Measurements from ENCODE around the gene ZNF121. TPM values are rescaled to one million over a fixed set of nuclear protein-coding genes. Genes with fewer than 3 reads are reported as not detected.
"Not testable (repeated sequence)": the region's sequence is repeated elsewhere in the genome, so short reads cannot be mapped to it uniquely, and the experiment has no call there.

Gene ZNF121
- total RNA-seq, 1 donor from 2014 or later: 26.6 TPM

GRCh38 chr19:9586764-9587163 lies 2.5 kb upstream of the ZNF121 start:
- Histone ChIP-seq H3K9ac (ENCODE audit: low read depth in 1 of 3, low read length in 3 of 3) (no peak overlapping the region), H3K4me3 (ENCODE audit: low read length in 3 of 3) (no peak overlapping the region), H3K4me1 (ENCODE audit: control insufficient read depth in 3 of 3, insufficient read depth in 3 of 3, low read length in 3 of 3) (peaks cover 0 to 7% (median 4%) of the 10 kb centered on the region in 3 donors), H3K9me3 (ENCODE audit: control insufficient read depth in 3 of 3, low read length in 3 of 3) (no peaks in the 10 kb centered on the region), H3K27me3 (ENCODE audit: control insufficient read depth in 3 of 3, insufficient read depth in 3 of 3, low read length in 3 of 3) (peaks cover 0 to 6% (median 3%) of the 10 kb centered on the region in 3 donors), H3K27ac (ENCODE audit: low read depth, low read length) (no peak overlapping the region), H3K36me3 (ENCODE audit: control insufficient read depth in 3 of 3, insufficient read depth in 3 of 3, low read length in 3 of 3) (peaks cover 1 to 3% (median 2%) of the 10 kb centered on the region in 3 donors)

- not testable (repeated sequence) for H3K27me3 ChIP-seq (ENCODE audit: control insufficient read depth in 3 of 3, insufficient read depth in 3 of 3, low read length in 3 of 3); H3K9me3 ChIP-seq (ENCODE audit: control insufficient read depth in 3 of 3, low read length in 3 of 3); H3K4me1 ChIP-seq (ENCODE audit: control insufficient read depth in 3 of 3, insufficient read depth in 3 of 3, low read length in 3 of 3); H3K9ac ChIP-seq (ENCODE audit: low read depth in 1 of 3, low read length in 3 of 3); H3K4me3 ChIP-seq (ENCODE audit: low read length in 3 of 3); H3K27ac ChIP-seq (ENCODE audit: low read depth, low read length)
- H3K36me3 ChIP-seq (ENCODE audit: control insufficient read depth in 3 of 3, insufficient read depth in 3 of 3, low read length in 3 of 3): peaks cover 7 to 15% (median 10%) of the 10 kb centered on the region in 3 donors
Measured at GRCh38 chr19:9582081-9582725, 2.1 kb downstream of the ZNF121 start.

- H3K27ac ChIP-seq (ENCODE audit: low read depth, low read length): no peak overlapping the region
- H3K4me3 ChIP-seq (ENCODE audit: low read length in 3 of 3): no peak overlapping the region
- H3K27me3 ChIP-seq (ENCODE audit: control insufficient read depth in 3 of 3, insufficient read depth in 3 of 3, low read length in 3 of 3): no peaks in the 10 kb centered on the region
- peaks cover 0 to 7% (median 4%) of the 10 kb centered on the region in 3 donors for H3K4me1 ChIP-seq (ENCODE audit: control insufficient read depth in 3 of 3, insufficient read depth in 3 of 3, low read length in 3 of 3)
- H3K36me3 ChIP-seq (ENCODE audit: control insufficient read depth in 3 of 3, insufficient read depth in 3 of 3, low read length in 3 of 3): peaks cover 7 to 15% (median 10%) of the 10 kb centered on the region in 3 donors
- H3K9ac ChIP-seq (ENCODE audit: low read depth in 1 of 3, low read length in 3 of 3): no peak overlapping the region
- H3K9me3 ChIP-seq (ENCODE audit: control insufficient read depth in 3 of 3, low read length in 3 of 3): peaks cover 0 to 8% (median 0%) of the 10 kb centered on the region in 3 donors
Measured at GRCh38 chr19:9580728-9581127, 3.6 kb downstream of the ZNF121 start.

GRCh38 chr19:9570255-9570654 lies 14.0 kb downstream of the ZNF121 start:
- no peak overlapping the region for H3K27ac ChIP-seq (ENCODE audit: low read depth, low read length)
- H3K9me3 ChIP-seq (ENCODE audit: control insufficient read depth in 3 of 3, low read length in 3 of 3): peaks cover 28 to 61% (median 37%) of the 10 kb centered on the region in 3 donors
- H3K27me3 ChIP-seq (ENCODE audit: control insufficient read depth in 3 of 3, insufficient read depth in 3 of 3, low read length in 3 of 3): no peaks in the 10 kb centered on the region
- no peak overlapping the region for H3K4me3 ChIP-seq (ENCODE audit: low read length in 3 of 3)
- peaks cover 35 to 48% (median 45%) of the 10 kb centered on the region in 3 donors for H3K36me3 ChIP-seq (ENCODE audit: control insufficient read depth in 3 of 3, insufficient read depth in 3 of 3, low read length in 3 of 3)
- H3K4me1 ChIP-seq (ENCODE audit: control insufficient read depth in 3 of 3, insufficient read depth in 3 of 3, low read length in 3 of 3): no peaks in the 10 kb centered on the region
- no peak overlapping the region for H3K9ac ChIP-seq (ENCODE audit: low read depth in 1 of 3, low read length in 3 of 3)

- Histone ChIP-seq H3K27me3 (ENCODE audit: control insufficient read depth in 3 of 3, insufficient read depth in 3 of 3, low read length in 3 of 3) (no peaks in the 10 kb centered on the region), H3K27ac (ENCODE audit: low read depth, low read length) (no peak overlapping the region), H3K4me1 (ENCODE audit: control insufficient read depth in 3 of 3, insufficient read depth in 3 of 3, low read length in 3 of 3) (no peaks in the 10 kb centered on the region), H3K9me3 (ENCODE audit: control insufficient read depth in 3 of 3, low read length in 3 of 3) (peaks cover 27 to 66% (median 39%) of the 10 kb centered on the region in 3 donors), H3K4me3 (ENCODE audit: low read length in 3 of 3) (peak overlapping the region in 1 of 3 donors; percentile 48), H3K36me3 (ENCODE audit: control insufficient read depth in 3 of 3, insufficient read depth in 3 of 3, low read length in 3 of 3) (peaks cover 48 to 70% (median 63%) of the 10 kb centered on the region in 3 donors), H3K9ac (ENCODE audit: low read depth in 1 of 3, low read length in 3 of 3) (no peak overlapping the region)
Measured at GRCh38 chr19:9566729-9567128, 17.6 kb downstream of the ZNF121 start.

- Histone ChIP-seq H3K27me3 (ENCODE audit: control insufficient read depth in 3 of 3, insufficient read depth in 3 of 3, low read length in 3 of 3) (no peaks in the 10 kb centered on the region), H3K9me3 (ENCODE audit: control insufficient read depth in 3 of 3, low read length in 3 of 3) (peaks cover 26 to 60% (median 43%) of the 10 kb centered on the region in 3 donors), H3K9ac (ENCODE audit: low read depth in 1 of 3, low read length in 3 of 3) (no peak overlapping the region), H3K4me1 (ENCODE audit: control insufficient read depth in 3 of 3, insufficient read depth in 3 of 3, low read length in 3 of 3) (no peaks in the 10 kb centered on the region), H3K27ac (ENCODE audit: low read depth, low read length) (no peak overlapping the region), H3K36me3 (ENCODE audit: control insufficient read depth in 3 of 3, insufficient read depth in 3 of 3, low read length in 3 of 3) (peaks cover 48 to 77% (median 64%) of the 10 kb centered on the region in 3 donors), H3K4me3 (ENCODE audit: low read length in 3 of 3) (peak overlapping the region in 1 of 3 donors; percentile 48)
Measured at GRCh38 chr19:9565900-9566705, 18.2 kb downstream of the ZNF121 start.

GRCh38 chr19:9552536-9553274 lies 31.6 kb downstream of the ZNF121 start:
- Histone ChIP-seq H3K27ac (ENCODE audit: low read depth, low read length) (no peak overlapping the region), H3K9me3 (ENCODE audit: control insufficient read depth in 3 of 3, low read length in 3 of 3) (peaks cover 0 to 4% (median 4%) of the 10 kb centered on the region in 3 donors), H3K36me3 (ENCODE audit: control insufficient read depth in 3 of 3, insufficient read depth in 3 of 3, low read length in 3 of 3) (no peaks in the 10 kb centered on the region), H3K27me3 (ENCODE audit: control insufficient read depth in 3 of 3, insufficient read depth in 3 of 3, low read length in 3 of 3) (no peaks in the 10 kb centered on the region), H3K4me3 (ENCODE audit: low read length in 3 of 3) (no peak overlapping the region), H3K9ac (ENCODE audit: low read depth in 1 of 3, low read length in 3 of 3) (no peak overlapping the region), H3K4me1 (ENCODE audit: control insufficient read depth in 3 of 3, insufficient read depth in 3 of 3, low read length in 3 of 3) (no peaks in the 10 kb centered on the region)

GRCh38 chr19:9547870-9548269 lies 36.4 kb downstream of the ZNF121 start:
- Histone ChIP-seq H3K4me1 (ENCODE audit: control insufficient read depth in 3 of 3, insufficient read depth in 3 of 3, low read length in 3 of 3) (no peaks in the 10 kb centered on the region), H3K4me3 (ENCODE audit: low read length in 3 of 3) (no peak overlapping the region), H3K27ac (ENCODE audit: low read depth, low read length) (no peak overlapping the region), H3K9me3 (ENCODE audit: control insufficient read depth in 3 of 3, low read length in 3 of 3) (peaks cover 0 to 3% (median 2%) of the 10 kb centered on the region in 3 donors), H3K36me3 (ENCODE audit: control insufficient read depth in 3 of 3, insufficient read depth in 3 of 3, low read length in 3 of 3) (no peaks in the 10 kb centered on the region), H3K9ac (ENCODE audit: low read depth in 1 of 3, low read length in 3 of 3) (no peak overlapping the region), H3K27me3 (ENCODE audit: control insufficient read depth in 3 of 3, insufficient read depth in 3 of 3, low read length in 3 of 3) (no peaks in the 10 kb centered on the region)

GRCh38 chr19:9541281-9541680 lies 43.0 kb downstream of the ZNF121 start:
- not testable (repeated sequence) for H3K9me3 ChIP-seq (ENCODE audit: control insufficient read depth in 3 of 3, low read length in 3 of 3); H3K27me3 ChIP-seq (ENCODE audit: control insufficient read depth in 3 of 3, insufficient read depth in 3 of 3, low read length in 3 of 3); H3K9ac ChIP-seq (ENCODE audit: low read depth in 1 of 3, low read length in 3 of 3); H3K4me1 ChIP-seq (ENCODE audit: control insufficient read depth in 3 of 3, insufficient read depth in 3 of 3, low read length in 3 of 3); H3K27ac ChIP-seq (ENCODE audit: low read depth, low read length); H3K4me3 ChIP-seq (ENCODE audit: low read length in 3 of 3); H3K36me3 ChIP-seq (ENCODE audit: control insufficient read depth in 3 of 3, insufficient read depth in 3 of 3, low read length in 3 of 3)
